ENCODE data around the gene LAMTOR3.
"Not testable (repeated sequence)": the region's sequence is repeated elsewhere in the genome, so short reads cannot be mapped to it uniquely, and the experiment has no call there.

The LAMTOR3 gene

DNA sequence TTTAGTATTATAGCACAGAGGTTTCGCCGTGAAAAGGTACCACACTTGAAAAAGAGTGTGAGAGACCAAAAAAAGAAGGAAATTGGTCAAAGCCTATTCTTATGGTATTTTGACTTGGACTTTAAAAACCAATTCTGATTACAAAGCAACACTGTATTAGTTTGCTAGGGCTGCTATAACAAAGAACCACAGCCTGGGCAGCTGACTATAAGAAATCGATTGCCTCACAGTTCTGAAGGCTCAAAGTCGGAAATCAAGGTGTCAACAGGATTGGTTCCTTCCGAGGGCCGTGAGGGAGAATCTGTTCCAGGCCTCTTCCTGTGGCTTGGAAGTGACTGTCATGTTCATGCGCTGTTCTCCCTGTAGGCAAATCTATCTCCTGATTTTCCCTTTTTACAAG lies 59.7 kb downstream of the LAMTOR3 start:
- no peak for DNase-seq (ENCODE audit: low read depth)
- H3K4me3 ChIP-seq (ENCODE audit: low read length), result no peak overlapping the region
- TF ChIP-seq, protein P1, sequence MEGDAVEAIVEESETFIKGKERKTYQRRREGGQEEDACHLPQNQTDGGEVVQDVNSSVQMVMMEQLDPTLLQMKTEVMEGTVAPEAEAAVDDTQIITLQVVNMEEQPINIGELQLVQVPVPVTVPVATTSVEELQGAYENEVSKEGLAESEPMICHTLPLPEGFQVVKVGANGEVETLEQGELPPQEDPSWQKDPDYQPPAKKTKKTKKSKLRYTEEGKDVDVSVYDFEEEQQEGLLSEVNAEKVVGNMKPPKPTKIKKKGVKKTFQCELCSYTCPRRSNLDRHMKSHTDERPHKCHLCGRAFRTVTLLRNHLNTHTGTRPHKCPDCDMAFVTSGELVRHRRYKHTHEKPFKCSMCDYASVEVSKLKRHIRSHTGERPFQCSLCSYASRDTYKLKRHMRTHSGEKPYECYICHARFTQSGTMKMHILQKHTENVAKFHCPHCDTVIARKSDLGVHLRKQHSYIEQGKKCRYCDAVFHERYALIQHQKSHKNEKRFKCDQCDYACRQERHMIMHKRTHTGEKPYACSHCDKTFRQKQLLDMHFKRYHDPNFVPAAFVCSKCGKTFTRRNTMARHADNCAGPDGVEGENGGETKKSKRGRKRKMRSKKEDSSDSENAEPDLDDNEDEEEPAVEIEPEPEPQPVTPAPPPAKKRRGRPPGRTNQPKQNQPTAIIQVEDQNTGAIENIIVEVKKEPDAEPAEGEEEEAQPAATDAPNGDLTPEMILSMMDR (conservative IDR thresholded peaks at IDR 0.05; ENCODE audit: low read depth, low read length), result no peak

- no peak for DNase-seq (ENCODE audit: low read depth)
- H3K4me3 ChIP-seq (ENCODE audit: low read length), result no peak overlapping the region
- TF ChIP-seq, protein P1 (conservative IDR thresholded peaks at IDR 0.05; ENCODE audit: low read depth, low read length), result no peak
Measured at GRCh38 chr4:99833756-99834155, 60.5 kb downstream of the LAMTOR3 start.

DNA sequence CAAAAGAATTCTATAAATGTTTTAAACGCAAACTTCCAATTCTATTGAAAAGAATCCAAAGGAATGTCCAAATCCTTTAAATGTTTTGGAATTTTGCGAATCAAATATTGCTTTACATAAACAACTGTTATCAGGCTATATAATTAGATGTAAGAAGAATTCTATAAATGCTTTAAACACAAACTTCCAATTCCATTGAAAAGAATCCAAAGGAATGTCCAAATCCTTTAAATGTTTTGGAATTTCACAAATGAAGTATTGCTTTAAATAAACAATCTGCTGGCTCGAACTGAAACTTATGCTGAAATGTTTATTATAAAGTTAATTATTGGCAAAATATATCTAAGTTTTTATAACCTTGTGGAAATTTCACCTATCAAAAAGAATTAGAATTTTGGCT lies 61.5 kb downstream of the LAMTOR3 start:
- TF ChIP-seq, protein P1 (conservative IDR thresholded peaks at IDR 0.05; ENCODE audit: low read depth, low read length), result no peak
- no peak for DNase-seq (ENCODE audit: low read depth)

GRCh38 chr4:99832321-99832720 lies 61.9 kb downstream of the LAMTOR3 start:
- no peak overlapping the region for H3K4me3 ChIP-seq (ENCODE audit: low read length)
- DNase-seq (ENCODE audit: low read depth), result no peak
- TF ChIP-seq, protein P1 (conservative IDR thresholded peaks at IDR 0.05; ENCODE audit: low read depth, low read length), result no peak

More for the DNA sequence above, 61.5 kb downstream of the LAMTOR3 start:
- no peak overlapping the region for H3K4me3 ChIP-seq (ENCODE audit: low read length)

DNA sequence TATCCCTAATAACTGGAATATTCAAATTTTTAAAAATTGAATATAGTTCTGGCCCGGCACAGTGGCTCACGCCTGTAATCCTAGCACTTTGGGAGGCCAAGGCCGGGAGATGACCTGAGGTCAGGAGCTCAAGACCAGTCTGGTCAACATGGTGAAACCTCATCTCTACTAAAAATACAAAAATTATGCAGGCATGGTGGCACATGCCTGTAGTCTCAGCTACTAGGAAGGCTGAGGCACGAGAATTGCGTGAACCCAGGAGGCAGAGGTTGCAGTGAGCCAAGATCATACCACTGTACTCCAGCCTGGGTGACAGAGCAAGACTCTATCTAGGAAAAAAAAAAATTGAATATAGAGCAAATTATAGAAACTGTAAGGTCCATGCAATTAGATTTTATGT lies 64.2 kb downstream of the LAMTOR3 start:
- DNase-seq (ENCODE audit: low read depth); H3K4me3 ChIP-seq (ENCODE audit: low read length): not testable (repeated sequence)

- no peak for DNase-seq (ENCODE audit: low read depth)
- no peak overlapping the region for H3K4me3 ChIP-seq (ENCODE audit: low read length)
- TF ChIP-seq, protein P1 (conservative IDR thresholded peaks at IDR 0.05; ENCODE audit: low read depth, low read length), result no peak
Measured at GRCh38 chr4:99828477-99828876, 65.8 kb downstream of the LAMTOR3 start.

Data from retinal pigment epithelial cell (primary cell).